ENCODE measurements around the gene LCE3E.

The LCE3E gene

GRCh38 chr1:152546704-152547103 is 19.9 kb downstream of the LCE3E start:
- H3K36me3 ChIP-seq (ENCODE audit: insufficient read depth, low read depth, low read length), result no peaks in the 10 kb centered on the region
- no peak overlapping the region for H3K4me3 ChIP-seq (ENCODE audit: low read length)
- H3K9me3 ChIP-seq (ENCODE audit: insufficient read depth, low read depth, low read length), result peaks cover 39% of the 10 kb centered on the region
- H3K27ac ChIP-seq (ENCODE audit: low read length), result no peak overlapping the region
- no peaks in the 10 kb centered on the region for H3K4me1 ChIP-seq (ENCODE audit: insufficient read depth, low read length)
- H3K9ac ChIP-seq (ENCODE audit: low read depth, low read length), result no peak overlapping the region
- H3K27me3 ChIP-seq (ENCODE audit: insufficient read depth, low read length), result no peaks in the 10 kb centered on the region

GRCh38 chr1:152543820-152544219 is 22.8 kb downstream of the LCE3E start:
- Histone ChIP-seq H3K27ac (ENCODE audit: low read length) (no peak overlapping the region), H3K36me3 (ENCODE audit: insufficient read depth, low read depth, low read length) (no peaks in the 10 kb centered on the region), H3K9ac (ENCODE audit: low read depth, low read length) (no peak overlapping the region), H3K9me3 (ENCODE audit: insufficient read depth, low read depth, low read length) (peaks cover 64% of the 10 kb centered on the region), H3K4me1 (ENCODE audit: insufficient read depth, low read length) (no peaks in the 10 kb centered on the region), H3K4me3 (ENCODE audit: low read length) (no peak overlapping the region), H3K27me3 (ENCODE audit: insufficient read depth, low read length) (no peaks in the 10 kb centered on the region)

- Histone ChIP-seq H3K9me3 (ENCODE audit: insufficient read depth, low read depth, low read length) (peaks cover 87% of the 10 kb centered on the region), H3K36me3 (ENCODE audit: insufficient read depth, low read depth, low read length) (no peaks in the 10 kb centered on the region), H3K4me1 (ENCODE audit: insufficient read depth, low read length) (0 out of 2 replicates have a peak, but pooled peaks cover 2% of the 10 kb centered on the region), H3K27ac (ENCODE audit: low read length) (no peak overlapping the region), H3K27me3 (ENCODE audit: insufficient read depth, low read length) (no peaks in the 10 kb centered on the region), H3K9ac (ENCODE audit: low read depth, low read length) (no peak overlapping the region), H3K4me3 (ENCODE audit: low read length) (no peak overlapping the region)
These were observed 26.7 kb downstream of the LCE3E start for GRCh38 chr1:152539901-152540300.

GRCh38 chr1:152537496-152537895 is 29.1 kb downstream of the LCE3E start:
- H3K27ac ChIP-seq (ENCODE audit: low read length), result no peak overlapping the region
- H3K4me3 ChIP-seq (ENCODE audit: low read length), result no peak overlapping the region
- 0 out of 2 replicates have a peak, but pooled peaks cover 3% of the 10 kb centered on the region for H3K4me1 ChIP-seq (ENCODE audit: insufficient read depth, low read length)
- H3K36me3 ChIP-seq (ENCODE audit: insufficient read depth, low read depth, low read length), result no peaks in the 10 kb centered on the region
- H3K9ac ChIP-seq (ENCODE audit: low read depth, low read length), result no peak overlapping the region
- no peaks in the 10 kb centered on the region for H3K27me3 ChIP-seq (ENCODE audit: insufficient read depth, low read length)
- H3K9me3 ChIP-seq (ENCODE audit: insufficient read depth, low read depth, low read length), result peaks cover 72% of the 10 kb centered on the region

GRCh38 chr1:152535774-152536173 is 30.8 kb downstream of the LCE3E start:
- H3K36me3 ChIP-seq (ENCODE audit: insufficient read depth, low read depth, low read length), result no peaks in the 10 kb centered on the region
- peaks cover 72% of the 10 kb centered on the region for H3K9me3 ChIP-seq (ENCODE audit: insufficient read depth, low read depth, low read length)
- no peak overlapping the region for H3K27ac ChIP-seq (ENCODE audit: low read length)
- no peak overlapping the region for H3K9ac ChIP-seq (ENCODE audit: low read depth, low read length)
- H3K27me3 ChIP-seq (ENCODE audit: insufficient read depth, low read length), result no peaks in the 10 kb centered on the region
- 0 out of 2 replicates have a peak, but pooled peaks cover 3% of the 10 kb centered on the region for H3K4me1 ChIP-seq (ENCODE audit: insufficient read depth, low read length)
- H3K4me3 ChIP-seq (ENCODE audit: low read length), result no peak overlapping the region

- Histone ChIP-seq H3K36me3 (ENCODE audit: insufficient read depth, low read depth, low read length) (no peaks in the 10 kb centered on the region), H3K27me3 (ENCODE audit: insufficient read depth, low read length) (no peaks in the 10 kb centered on the region), H3K9me3 (ENCODE audit: insufficient read depth, low read depth, low read length) (peaks cover 63% of the 10 kb centered on the region), H3K9ac (ENCODE audit: low read depth, low read length) (no peak overlapping the region), H3K4me3 (ENCODE audit: low read length) (no peak overlapping the region), H3K4me1 (ENCODE audit: insufficient read depth, low read length) (0 out of 2 replicates have a peak, but pooled peaks cover 3% of the 10 kb centered on the region), H3K27ac (ENCODE audit: low read length) (no peak overlapping the region)
These were observed 33.1 kb downstream of the LCE3E start for GRCh38 chr1:152533327-152533938.

GRCh38 chr1:152525080-152525641 is 41.4 kb downstream of the LCE3E start:
- Histone ChIP-seq H3K4me3 (ENCODE audit: low read length) (no peak overlapping the region), H3K4me1 (ENCODE audit: insufficient read depth, low read length) (no peaks in the 10 kb centered on the region), H3K27me3 (ENCODE audit: insufficient read depth, low read length) (no peaks in the 10 kb centered on the region), H3K36me3 (ENCODE audit: insufficient read depth, low read depth, low read length) (no peaks in the 10 kb centered on the region), H3K9ac (ENCODE audit: low read depth, low read length) (no peak overlapping the region), H3K9me3 (ENCODE audit: insufficient read depth, low read depth, low read length) (peaks cover 54% of the 10 kb centered on the region), H3K27ac (ENCODE audit: low read length) (no peak overlapping the region)

- Histone ChIP-seq H3K4me1 (ENCODE audit: insufficient read depth, low read length) (no peaks in the 10 kb centered on the region), H3K4me3 (ENCODE audit: low read length) (no peak overlapping the region), H3K27me3 (ENCODE audit: insufficient read depth, low read length) (peaks cover 14% of the 10 kb centered on the region), H3K36me3 (ENCODE audit: insufficient read depth, low read depth, low read length) (no peaks in the 10 kb centered on the region), H3K9me3 (ENCODE audit: insufficient read depth, low read depth, low read length) (peaks cover 74% of the 10 kb centered on the region), H3K27ac (ENCODE audit: low read length) (no peak overlapping the region), H3K9ac (ENCODE audit: low read depth, low read length) (no peak overlapping the region)
These were observed 46.0 kb downstream of the LCE3E start for GRCh38 chr1:152520561-152521090.

GRCh38 chr1:152519851-152520250 is 46.7 kb downstream of the LCE3E start:
- no peak overlapping the region for H3K27ac ChIP-seq (ENCODE audit: low read length)
- H3K36me3 ChIP-seq (ENCODE audit: insufficient read depth, low read depth, low read length), result no peaks in the 10 kb centered on the region
- H3K27me3 ChIP-seq (ENCODE audit: insufficient read depth, low read length), result peaks cover 22% of the 10 kb centered on the region
- H3K4me3 ChIP-seq (ENCODE audit: low read length), result no peak overlapping the region
- no peaks in the 10 kb centered on the region for H3K4me1 ChIP-seq (ENCODE audit: insufficient read depth, low read length)
- H3K9ac ChIP-seq (ENCODE audit: low read depth, low read length), result no peak overlapping the region
- peaks cover 70% of the 10 kb centered on the region for H3K9me3 ChIP-seq (ENCODE audit: insufficient read depth, low read depth, low read length)

GRCh38 chr1:152517237-152517811 is 49.3 kb downstream of the LCE3E start:
- H3K4me3 ChIP-seq (ENCODE audit: low read length), result no peak overlapping the region
- no peak overlapping the region for H3K9ac ChIP-seq (ENCODE audit: low read depth, low read length)
- peaks cover 72% of the 10 kb centered on the region for H3K9me3 ChIP-seq (ENCODE audit: insufficient read depth, low read depth, low read length)
- H3K27ac ChIP-seq (ENCODE audit: low read length), result no peak overlapping the region
- H3K4me1 ChIP-seq (ENCODE audit: insufficient read depth, low read length), result no peaks in the 10 kb centered on the region
- H3K27me3 ChIP-seq (ENCODE audit: insufficient read depth, low read length), result peaks cover 37% of the 10 kb centered on the region
- no peaks in the 10 kb centered on the region for H3K36me3 ChIP-seq (ENCODE audit: insufficient read depth, low read depth, low read length)

- H3K27ac ChIP-seq (ENCODE audit: low read length), result no peak overlapping the region
- H3K36me3 ChIP-seq (ENCODE audit: insufficient read depth, low read depth, low read length), result no peaks in the 10 kb centered on the region
- peaks cover 71% of the 10 kb centered on the region for H3K9me3 ChIP-seq (ENCODE audit: insufficient read depth, low read depth, low read length)
- no peaks in the 10 kb centered on the region for H3K4me1 ChIP-seq (ENCODE audit: insufficient read depth, low read length)
- H3K9ac ChIP-seq (ENCODE audit: low read depth, low read length), result no peak overlapping the region
- peaks cover 41% of the 10 kb centered on the region for H3K27me3 ChIP-seq (ENCODE audit: insufficient read depth, low read length)
- H3K4me3 ChIP-seq (ENCODE audit: low read length), result peak overlapping the region; percentile 50; the same call in 1 of the 2 replicates
These were observed 50.5 kb downstream of the LCE3E start for GRCh38 chr1:152516082-152516481.
